HFF-Myc (cell line): ENCODE measurements around the gene VANGL1.

ENCODE experiments used
- DNase-seq: peaks from one replicate; pipeline ENCODE4 v3.0.0-alpha.2; 2011; ENCODE audit warnings: low read depth; ENCODE audit errors: extremely low read depth
- H3K4me3 ChIP-seq: replicated peaks from 2 replicates; pipeline ENCODE4 v1.5.1; 2011; ENCODE audit warnings: low read depth, mild to moderate bottlenecking, control low read depth, low read length
- TF ChIP-seq, protein P1 (sequence below): IDR thresholded peaks from 2 replicates; pipeline ENCODE4 v1.5.1; 2012; ENCODE audit warnings: mild to moderate bottlenecking, low read depth, low read length, control low read depth; ENCODE audit errors: missing control alignments

VANGL1 gene

DNA sequence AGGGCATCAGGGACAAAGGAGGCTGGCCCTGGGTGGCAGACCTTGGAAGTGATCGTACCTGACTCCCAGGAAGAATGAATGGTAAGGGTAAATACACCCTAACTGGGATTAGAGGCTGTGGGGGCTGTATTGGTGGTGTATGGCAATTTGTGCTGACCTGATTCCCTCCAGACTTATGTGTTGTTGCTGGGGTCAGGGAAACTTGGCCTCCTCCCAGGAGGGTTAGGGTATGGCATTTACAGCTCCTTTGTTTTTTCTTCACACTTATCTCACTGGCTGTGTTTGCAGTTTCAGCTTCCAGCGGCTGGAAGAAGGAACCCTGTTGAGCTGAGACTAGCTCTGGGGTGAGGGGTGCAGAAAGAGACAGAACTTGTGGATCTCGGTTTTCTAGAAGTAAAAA, 8.2 kb downstream of the VANGL1 start:
- DNase-seq: no peak
- no peak overlapping the region for H3K4me3 ChIP-seq
- TF ChIP-seq, protein P1, sequence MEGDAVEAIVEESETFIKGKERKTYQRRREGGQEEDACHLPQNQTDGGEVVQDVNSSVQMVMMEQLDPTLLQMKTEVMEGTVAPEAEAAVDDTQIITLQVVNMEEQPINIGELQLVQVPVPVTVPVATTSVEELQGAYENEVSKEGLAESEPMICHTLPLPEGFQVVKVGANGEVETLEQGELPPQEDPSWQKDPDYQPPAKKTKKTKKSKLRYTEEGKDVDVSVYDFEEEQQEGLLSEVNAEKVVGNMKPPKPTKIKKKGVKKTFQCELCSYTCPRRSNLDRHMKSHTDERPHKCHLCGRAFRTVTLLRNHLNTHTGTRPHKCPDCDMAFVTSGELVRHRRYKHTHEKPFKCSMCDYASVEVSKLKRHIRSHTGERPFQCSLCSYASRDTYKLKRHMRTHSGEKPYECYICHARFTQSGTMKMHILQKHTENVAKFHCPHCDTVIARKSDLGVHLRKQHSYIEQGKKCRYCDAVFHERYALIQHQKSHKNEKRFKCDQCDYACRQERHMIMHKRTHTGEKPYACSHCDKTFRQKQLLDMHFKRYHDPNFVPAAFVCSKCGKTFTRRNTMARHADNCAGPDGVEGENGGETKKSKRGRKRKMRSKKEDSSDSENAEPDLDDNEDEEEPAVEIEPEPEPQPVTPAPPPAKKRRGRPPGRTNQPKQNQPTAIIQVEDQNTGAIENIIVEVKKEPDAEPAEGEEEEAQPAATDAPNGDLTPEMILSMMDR: no peak

DNA sequence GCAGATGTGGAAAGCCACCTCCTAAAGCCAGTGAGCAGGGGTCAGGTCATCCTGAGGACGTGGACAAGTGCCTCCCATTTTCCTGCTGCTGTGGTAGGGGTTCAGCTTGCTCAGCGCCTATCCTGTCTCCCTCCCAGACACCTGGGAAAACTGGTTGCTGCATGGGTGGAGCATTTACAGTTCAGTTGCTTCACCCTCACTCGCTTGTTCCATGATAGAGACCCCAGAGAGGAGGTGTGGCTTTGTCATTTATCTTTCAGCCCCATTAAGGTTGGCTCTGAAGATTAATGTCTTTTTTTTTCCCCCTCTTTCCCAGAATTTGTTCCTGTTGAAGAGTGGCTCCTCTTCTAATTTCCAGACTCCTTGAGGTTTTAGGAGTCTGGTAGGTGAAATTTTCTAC, 9.2 kb downstream of the VANGL1 start:
- TF ChIP-seq, protein P1: no peak
- no peak for DNase-seq
- H3K4me3 ChIP-seq: no peak overlapping the region

DNA sequence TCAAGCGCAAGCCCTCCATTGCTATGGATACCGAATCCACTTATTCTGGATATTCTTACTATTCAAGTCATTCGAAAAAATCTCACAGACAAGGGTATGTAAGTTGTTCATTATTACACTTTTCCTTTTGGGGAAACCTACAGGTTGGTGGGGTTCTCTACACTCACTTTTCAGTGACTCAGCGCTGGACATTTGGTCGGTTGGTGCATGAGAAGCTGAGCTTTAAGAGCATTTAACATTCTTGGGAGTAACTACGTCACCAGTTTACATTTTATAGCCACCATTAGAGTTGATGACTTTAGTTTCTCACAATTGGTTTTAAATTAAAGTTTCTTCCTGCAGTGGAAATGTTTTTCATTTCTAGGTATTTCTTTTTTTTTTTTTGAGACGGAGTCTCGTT, 9.6 kb downstream of the VANGL1 start:
- no peak for DNase-seq
- H3K4me3 ChIP-seq: no peak overlapping the region
- TF ChIP-seq, protein P1: no peak

DNA sequence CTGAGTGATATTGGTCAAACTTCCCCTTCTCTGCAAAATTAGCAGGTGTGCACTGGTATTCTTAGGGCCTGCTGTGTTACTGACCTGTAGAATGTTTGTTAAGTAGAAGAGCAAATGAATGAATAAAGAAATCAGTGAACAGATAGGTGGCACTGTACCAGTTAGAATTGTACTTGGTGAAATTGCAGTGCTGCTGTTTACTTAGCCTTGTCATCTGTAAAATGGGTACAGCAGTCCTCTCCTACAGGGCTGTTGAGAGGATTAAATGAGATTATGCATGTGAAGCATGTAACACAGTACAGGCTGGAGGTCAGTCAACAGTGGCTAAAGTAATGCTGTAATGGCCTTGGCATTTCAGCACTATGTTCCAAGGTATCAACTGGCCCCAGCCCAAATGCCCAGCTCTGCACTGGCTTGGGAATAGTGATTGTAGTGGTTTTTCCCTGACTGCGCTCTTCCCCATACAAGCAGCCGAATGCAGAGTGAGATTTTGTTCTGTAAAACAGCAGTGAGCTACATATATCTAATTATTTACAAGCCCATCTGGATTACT, 10.5 kb downstream of the VANGL1 start:
- no peak for DNase-seq
- TF ChIP-seq, protein P1: no peak
- no peak overlapping the region for H3K4me3 ChIP-seq

DNA sequence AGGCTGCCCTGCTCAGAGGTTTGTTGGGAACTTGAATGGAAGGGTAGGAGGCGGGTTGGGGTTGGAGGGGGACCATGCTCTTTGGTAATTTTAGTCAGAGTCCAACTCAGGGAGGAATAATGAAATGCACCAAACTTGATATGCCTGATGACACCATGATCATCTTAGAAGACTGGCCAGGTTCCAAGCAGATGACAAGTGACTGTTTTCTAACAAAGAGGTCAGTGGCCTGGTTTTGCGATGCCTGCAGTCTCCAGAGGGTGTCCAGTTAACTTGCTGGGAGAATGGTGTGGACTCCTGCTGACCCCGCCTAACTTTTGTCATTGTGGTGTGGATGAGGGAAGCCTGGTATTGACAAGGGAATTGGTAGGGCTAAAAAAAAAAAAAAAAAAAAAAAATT, 12.4 kb downstream of the VANGL1 start:
- H3K4me3 ChIP-seq: no peak overlapping the region
- DNase-seq: no peak
- TF ChIP-seq, protein P1: no peak

DNA sequence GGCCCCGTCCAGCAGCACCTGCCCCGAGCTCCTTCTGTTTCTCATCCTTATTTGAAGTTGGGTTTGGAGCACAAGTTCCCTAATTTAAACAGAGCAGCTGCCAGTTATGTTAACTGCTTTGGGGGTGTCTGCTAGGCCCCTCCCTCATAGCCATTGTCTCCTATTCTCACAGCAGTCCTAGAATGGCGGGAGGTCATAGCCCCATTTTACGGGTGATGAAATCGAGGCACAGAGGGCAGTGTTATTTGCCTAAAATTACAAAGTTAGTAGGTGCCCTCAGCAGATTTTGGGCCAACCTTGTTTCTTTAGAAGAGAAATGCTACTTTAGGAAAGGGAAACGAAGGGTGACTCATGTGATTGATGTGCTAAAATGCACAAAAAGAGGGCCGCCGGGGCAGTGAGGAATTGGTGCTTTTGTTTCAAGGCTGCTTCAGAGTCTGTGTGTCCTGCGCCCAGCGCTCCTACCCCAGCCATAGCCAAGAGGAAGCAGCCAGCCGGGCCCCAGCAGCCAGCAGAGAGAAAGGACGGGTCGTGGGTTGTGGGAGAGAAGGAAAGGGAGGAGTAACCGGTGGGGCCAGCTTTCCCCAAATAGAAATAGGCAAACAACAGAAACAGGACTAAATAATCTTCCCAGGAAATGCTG, 13.0 kb downstream of the VANGL1 start:
- H3K4me3 ChIP-seq: no peak overlapping the region
- no peak for DNase-seq
- TF ChIP-seq, protein P1: no peak

DNA sequence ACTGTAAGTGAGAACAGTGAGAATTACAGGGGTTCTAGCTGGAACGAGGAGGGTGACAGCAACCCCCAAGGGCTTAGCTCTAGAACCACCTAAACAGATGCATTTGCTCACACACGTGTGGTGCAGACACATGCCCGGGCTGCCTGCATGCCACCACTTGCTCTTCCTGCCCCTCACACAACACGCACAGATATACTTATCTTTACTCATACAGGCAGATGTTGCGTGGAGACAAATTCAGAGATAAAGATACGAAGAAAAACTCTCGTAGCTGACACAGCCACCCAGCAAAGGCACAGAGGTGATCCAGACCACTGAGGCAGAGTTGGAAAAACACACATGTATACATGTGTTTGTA, 13.5 kb downstream of the VANGL1 start:
- TF ChIP-seq, protein P1: no peak
- no peak overlapping the region for H3K4me3 ChIP-seq

More for the DNA sequence above, 13.5 kb downstream of the VANGL1 start:
- DNase-seq: no peak
